ENCODE measurements around the gene SLC36A4. TPM values are rescaled to one million over a fixed set of nuclear protein-coding genes. Genes with fewer than 3 reads are reported as not detected.

SLC36A4 gene
- total RNA-seq, 4 donors from 2014 or later = 3.2 to 32.2 (median 4.8) TPM

DNA sequence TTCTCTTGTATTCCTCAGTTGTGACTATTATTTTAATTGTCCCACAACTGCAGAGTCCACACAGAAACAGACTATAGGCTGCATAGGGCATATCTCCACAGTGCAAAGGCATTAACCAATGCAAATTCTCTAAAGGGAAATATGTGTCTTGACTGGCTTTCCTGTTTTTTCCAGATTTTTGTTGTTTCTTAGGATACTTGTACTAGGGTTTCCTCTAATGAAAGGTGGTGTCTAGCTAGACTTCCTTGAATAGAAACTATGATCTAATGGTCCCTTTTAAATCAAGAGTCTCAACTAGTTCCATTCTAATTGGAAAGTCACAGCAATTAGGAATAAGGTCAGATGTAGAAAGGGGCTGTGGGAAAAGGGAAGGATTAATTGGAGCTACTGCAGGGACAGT, 37.6 kb downstream of the SLC36A4 start:
- TF ChIP-seq POLR2A (IDR thresholded peaks at IDR 0.05) = no peak
- TF ChIP-seq, protein P1, sequence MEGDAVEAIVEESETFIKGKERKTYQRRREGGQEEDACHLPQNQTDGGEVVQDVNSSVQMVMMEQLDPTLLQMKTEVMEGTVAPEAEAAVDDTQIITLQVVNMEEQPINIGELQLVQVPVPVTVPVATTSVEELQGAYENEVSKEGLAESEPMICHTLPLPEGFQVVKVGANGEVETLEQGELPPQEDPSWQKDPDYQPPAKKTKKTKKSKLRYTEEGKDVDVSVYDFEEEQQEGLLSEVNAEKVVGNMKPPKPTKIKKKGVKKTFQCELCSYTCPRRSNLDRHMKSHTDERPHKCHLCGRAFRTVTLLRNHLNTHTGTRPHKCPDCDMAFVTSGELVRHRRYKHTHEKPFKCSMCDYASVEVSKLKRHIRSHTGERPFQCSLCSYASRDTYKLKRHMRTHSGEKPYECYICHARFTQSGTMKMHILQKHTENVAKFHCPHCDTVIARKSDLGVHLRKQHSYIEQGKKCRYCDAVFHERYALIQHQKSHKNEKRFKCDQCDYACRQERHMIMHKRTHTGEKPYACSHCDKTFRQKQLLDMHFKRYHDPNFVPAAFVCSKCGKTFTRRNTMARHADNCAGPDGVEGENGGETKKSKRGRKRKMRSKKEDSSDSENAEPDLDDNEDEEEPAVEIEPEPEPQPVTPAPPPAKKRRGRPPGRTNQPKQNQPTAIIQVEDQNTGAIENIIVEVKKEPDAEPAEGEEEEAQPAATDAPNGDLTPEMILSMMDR (IDR thresholded peaks at IDR 0.05) = no peak
- peaks cover 0 to 7% (median 0%) of the 10 kb centered on the region in 3 donors for H3K36me3 ChIP-seq
- H3K27ac ChIP-seq = no peak overlapping the region
- H3K4me3 ChIP-seq = no peak overlapping the region
- no peaks in the 10 kb centered on the region for H3K27me3 ChIP-seq
- DNase-seq = no peak
- no peaks in the 10 kb centered on the region for H3K9me3 ChIP-seq
- no peaks in the 10 kb centered on the region for H3K4me1 ChIP-seq

DNA sequence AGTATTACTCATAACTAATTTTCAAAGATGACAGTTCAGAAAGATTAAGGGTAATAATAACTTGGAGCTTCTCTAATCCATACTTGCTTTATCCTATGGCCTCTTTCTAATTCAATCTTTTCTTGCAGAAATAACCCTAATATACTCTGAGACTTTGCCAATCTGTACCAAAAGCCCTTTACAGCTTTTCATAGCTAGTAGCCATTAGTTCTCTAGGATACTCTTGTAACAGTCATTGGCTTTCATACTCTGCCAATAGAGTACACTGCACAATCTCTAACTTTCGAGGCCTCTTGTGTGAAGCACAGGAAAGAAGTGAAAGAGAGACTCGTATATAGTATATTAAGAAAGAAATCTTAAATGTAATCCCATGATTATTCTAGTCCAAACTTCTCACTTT, 38.1 kb downstream of the SLC36A4 start:
- no peak overlapping the region for H3K27ac ChIP-seq
- H3K4me3 ChIP-seq = no peak overlapping the region
- H3K36me3 ChIP-seq = peaks cover 0 to 7% (median 0%) of the 10 kb centered on the region in 3 donors
- no peaks in the 10 kb centered on the region for H3K27me3 ChIP-seq
- H3K9me3 ChIP-seq = no peaks in the 10 kb centered on the region
- no peak for DNase-seq
- TF ChIP-seq POLR2A (IDR thresholded peaks at IDR 0.05) = no peak
- TF ChIP-seq, protein P1 (IDR thresholded peaks at IDR 0.05) = no peak
- no peaks in the 10 kb centered on the region for H3K4me1 ChIP-seq

DNA sequence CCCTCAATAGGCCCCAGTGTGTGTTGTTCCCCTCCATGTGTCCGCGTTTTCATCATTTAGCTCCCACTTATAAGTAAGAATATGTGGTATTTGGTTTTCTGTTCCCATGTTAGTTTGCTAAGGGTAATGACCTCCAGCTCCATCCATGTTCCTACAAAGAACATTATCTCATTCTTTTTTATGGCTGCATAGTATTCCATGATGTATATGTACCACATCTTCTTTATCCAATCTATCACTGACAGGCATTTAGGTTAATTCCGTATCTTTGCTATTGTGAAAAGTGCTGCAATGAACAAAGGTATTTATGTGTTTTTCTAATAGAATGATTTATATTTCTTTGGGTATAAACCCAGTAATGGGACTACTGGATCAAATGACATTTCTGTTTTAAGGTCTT, 42.1 kb downstream of the SLC36A4 start:
- no peak for TF ChIP-seq POLR2A (IDR thresholded peaks at IDR 0.05)
- TF ChIP-seq, protein P1 (IDR thresholded peaks at IDR 0.05) = no peak
- no peaks in the 10 kb centered on the region for H3K27me3 ChIP-seq
- no peak for DNase-seq
- no peak overlapping the region for H3K4me3 ChIP-seq
- no peaks in the 10 kb centered on the region for H3K4me1 ChIP-seq
- H3K36me3 ChIP-seq = no peaks in the 10 kb centered on the region
- H3K9me3 ChIP-seq = no peaks in the 10 kb centered on the region
- no peak overlapping the region for H3K27ac ChIP-seq

DNA sequence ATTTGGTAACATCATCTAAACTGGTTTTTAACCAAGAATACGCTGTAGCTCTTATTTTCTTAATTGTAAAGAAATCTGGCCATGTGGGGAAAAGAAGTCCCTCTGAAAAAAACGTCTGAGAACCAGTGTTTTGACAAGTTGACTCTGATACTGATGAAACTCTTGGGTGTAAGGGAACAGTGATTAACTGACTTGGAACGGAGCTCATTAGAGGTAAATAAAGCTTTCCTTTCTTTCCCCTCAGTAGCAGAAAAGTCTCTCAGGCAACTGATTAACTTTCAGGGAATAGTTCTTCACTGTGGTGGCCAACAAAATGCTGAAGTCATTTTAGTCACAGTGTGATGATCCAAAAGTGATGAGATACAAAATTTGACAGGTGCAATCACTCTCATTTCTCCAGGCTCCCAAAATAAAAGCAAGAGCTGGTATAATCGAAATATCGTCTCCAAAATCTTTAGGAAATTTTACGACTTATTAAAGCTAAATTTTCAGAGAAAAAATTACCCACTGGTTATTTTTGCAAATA, 52.3 kb downstream of the SLC36A4 start:
- H3K4me1 ChIP-seq = no peaks in the 10 kb centered on the region
- DNase-seq = no peak
- no peak overlapping the region for H3K4me3 ChIP-seq
- H3K36me3 ChIP-seq = no peaks in the 10 kb centered on the region
- H3K9me3 ChIP-seq = no peaks in the 10 kb centered on the region
- no peak overlapping the region for H3K27ac ChIP-seq
- TF ChIP-seq, protein P1 (IDR thresholded peaks at IDR 0.05) = no peak
- TF ChIP-seq POLR2A (IDR thresholded peaks at IDR 0.05) = no peak
- no peaks in the 10 kb centered on the region for H3K27me3 ChIP-seq

DNA sequence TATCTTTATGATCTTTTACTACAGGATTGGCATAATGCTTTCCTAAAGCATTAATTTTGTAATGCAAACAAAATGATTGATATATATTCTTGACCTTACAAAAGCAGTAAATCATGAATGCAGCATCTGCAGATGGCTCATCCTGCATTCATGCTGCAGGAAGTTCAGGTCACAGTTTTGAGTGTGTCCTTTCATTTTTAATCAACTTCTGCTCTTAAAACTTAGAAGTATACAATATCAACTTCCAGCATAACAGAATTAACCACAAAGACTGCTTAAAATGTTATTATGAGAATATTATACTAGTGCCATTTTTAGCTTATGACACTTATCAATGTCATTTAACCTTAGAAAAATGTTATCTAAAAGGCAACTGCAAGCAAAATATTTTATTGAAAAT, 54.0 kb downstream of the SLC36A4 start:
- Histone ChIP-seq H3K4me3 (no peak overlapping the region), H3K36me3 (no peaks in the 10 kb centered on the region), H3K27ac (no peak overlapping the region), H3K9me3 (no peaks in the 10 kb centered on the region), H3K27me3 (no peaks in the 10 kb centered on the region), H3K4me1 (no peaks in the 10 kb centered on the region)
- TF ChIP-seq, protein P1 (IDR thresholded peaks at IDR 0.05) = no peak
- no peak for TF ChIP-seq POLR2A (IDR thresholded peaks at IDR 0.05)
- no peak for DNase-seq

DNA sequence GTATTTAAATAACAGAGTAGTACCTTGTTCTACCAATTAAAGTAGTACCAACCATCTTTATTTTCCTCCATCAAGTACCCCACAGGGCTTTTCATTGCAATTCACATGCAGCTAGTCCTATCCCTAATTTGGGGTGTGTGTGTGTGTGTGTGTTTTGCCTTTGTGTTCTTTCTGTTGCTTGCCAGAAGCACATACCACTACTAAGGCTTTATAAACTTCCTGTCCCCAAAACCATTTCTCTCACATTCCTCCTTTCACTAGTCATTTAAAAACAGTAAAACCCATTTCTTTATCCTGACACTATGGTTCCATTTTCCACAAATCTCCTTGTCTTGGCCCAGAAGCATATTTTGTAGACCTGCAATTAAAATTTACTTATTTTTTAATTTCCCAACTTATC, 54.6 kb downstream of the SLC36A4 start:
- no peaks in the 10 kb centered on the region for H3K9me3 ChIP-seq
- DNase-seq = no peak
- TF ChIP-seq POLR2A (IDR thresholded peaks at IDR 0.05) = no peak
- TF ChIP-seq, protein P1 (IDR thresholded peaks at IDR 0.05) = no peak
- no peak overlapping the region for H3K4me3 ChIP-seq
- no peak overlapping the region for H3K27ac ChIP-seq
- H3K27me3 ChIP-seq = no peaks in the 10 kb centered on the region
- H3K36me3 ChIP-seq = no peaks in the 10 kb centered on the region
- H3K4me1 ChIP-seq = no peaks in the 10 kb centered on the region
